ENCODE results near the gene SPATA6. TPM values are rescaled to one million over a fixed set of nuclear protein-coding genes. Genes with fewer than 3 reads are reported as not detected.

Gene SPATA6
- total and polyA plus RNA-seq, 2 donors (not counting 3 experiments of a cell fraction or from before 2014, with no cell fraction given): 0.79 to 4.9 TPM

DNA sequence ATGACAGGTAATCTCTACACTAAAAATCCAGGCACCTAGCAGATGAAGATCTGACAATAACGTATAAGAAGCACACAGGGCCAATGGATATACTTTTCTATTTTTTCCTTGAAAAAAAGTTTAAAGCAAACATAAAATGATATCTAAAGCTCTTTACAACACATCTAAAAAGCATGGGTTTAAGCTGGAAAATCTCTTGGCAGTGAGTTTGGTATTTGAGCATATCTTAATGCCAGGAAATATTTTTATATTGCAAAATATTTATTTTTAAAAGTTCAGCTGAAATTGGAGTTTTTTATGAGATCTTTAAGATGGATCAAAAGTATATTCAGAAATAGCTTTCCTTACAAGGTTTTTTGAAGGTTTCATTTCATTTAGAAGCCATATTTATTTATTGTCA is 209.0 kb downstream of the SPATA6 start:
- Histone ChIP-seq H3K79me2 (ENCODE audit: control insufficient read depth, insufficient read depth, low read length) (no peaks in the 10 kb centered on the region), H3K4me2 (ENCODE audit: insufficient read depth, low read length) (no peak overlapping the region), H3K9me3 (replicated peaks; ENCODE audit: control insufficient read depth, insufficient read depth, low read length) (no peaks in the 10 kb centered on the region), H3K27ac (ENCODE audit: insufficient read depth, low read depth, low read length) (no peak overlapping the region), H3K9me1 (replicated peaks; ENCODE audit: control insufficient read depth, extremely low read depth, insufficient read depth, low read length) (no peaks in the 10 kb centered on the region), H3K36me3 (ENCODE audit: control insufficient read depth in 2 of 2, extremely low read depth in 1 of 2, insufficient read depth in 2 of 2, low read length in 2 of 2) (no peaks in the 10 kb centered on the region), H3K27me3 (ENCODE audit: control insufficient read depth in 2 of 2, insufficient read depth in 2 of 2, low read length in 2 of 2) (no peaks in the 10 kb centered on the region), H3K9ac (replicated peaks; ENCODE audit: extremely low read depth, insufficient read depth, low read length) (no peak overlapping the region), H3K4me1 (ENCODE audit: control insufficient read depth, extremely low read depth, insufficient read depth, low read length) (no peaks in the 10 kb centered on the region), H2AFZ (ENCODE audit: low read depth, low read length) (no peak overlapping the region), H4K20me1 (replicated peaks; ENCODE audit: control insufficient read depth, extremely low read depth, insufficient read depth, low read length) (no peaks in the 10 kb centered on the region), H3K4me3 (replicated peaks in 1 of 3; ENCODE audit: insufficient read depth in 1 of 3, low read depth in 1 of 3, low read length in 3 of 3) (no peak overlapping the region)
- ChIA-PET POLR2A (no interaction called here), CTCF (interaction anchor here (1.2 kb wide), 1 partner anchor 36 kb away, joined by 3 read pairs; no protein-coding TSS in a partner anchor)
- no TSS peak for BruUV-seq (replicated peaks)
- FAIRE-seq (no peak), DNase-seq (ENCODE audit: low read depth, low spot score) (no peak)
- dilution Hi-C loops (cut with MboI; ENCODE audit: extremely low pct_ligation_motif_present, low sequenced_read_pairs): no loop called here
- TF ChIP-seq JUN (IDR thresholded peaks at IDR 0.05; ENCODE audit: borderline replicate concordance, insufficient read depth, insufficient read length, low read depth) (no peak), POLR2AphosphoS5 (IDR thresholded peaks at IDR 0.05; ENCODE audit: insufficient read depth, low read depth, low read length) (no peak)
- intact Hi-C loops (cut with micrococcal nuclease): no loop called here

GRCh38 chr1:48261881-48262400 is 210.1 kb downstream of the SPATA6 start:
- ChIA-PET POLR2A (no interaction called here), CTCF (no interaction called here)
- Histone ChIP-seq H3K4me1 (ENCODE audit: control insufficient read depth, extremely low read depth, insufficient read depth, low read length) (no peaks in the 10 kb centered on the region), H3K9me1 (replicated peaks; ENCODE audit: control insufficient read depth, extremely low read depth, insufficient read depth, low read length) (no peaks in the 10 kb centered on the region), H3K36me3 (ENCODE audit: control insufficient read depth in 2 of 2, extremely low read depth in 1 of 2, insufficient read depth in 2 of 2, low read length in 2 of 2) (no peaks in the 10 kb centered on the region), H3K79me2 (ENCODE audit: control insufficient read depth, insufficient read depth, low read length) (no peaks in the 10 kb centered on the region), H4K20me1 (replicated peaks; ENCODE audit: control insufficient read depth, extremely low read depth, insufficient read depth, low read length) (no peaks in the 10 kb centered on the region), H3K27me3 (ENCODE audit: control insufficient read depth in 2 of 2, insufficient read depth in 2 of 2, low read length in 2 of 2) (no peaks in the 10 kb centered on the region), H3K4me2 (ENCODE audit: insufficient read depth, low read length) (no peak overlapping the region), H2AFZ (ENCODE audit: low read depth, low read length) (no peak overlapping the region), H3K27ac (ENCODE audit: insufficient read depth, low read depth, low read length) (no peak overlapping the region), H3K9ac (replicated peaks; ENCODE audit: extremely low read depth, insufficient read depth, low read length) (no peak overlapping the region), H3K4me3 (replicated peaks in 1 of 3; ENCODE audit: insufficient read depth in 1 of 3, low read depth in 1 of 3, low read length in 3 of 3) (no peak overlapping the region), H3K9me3 (replicated peaks; ENCODE audit: control insufficient read depth, insufficient read depth, low read length) (no peaks in the 10 kb centered on the region)
- intact Hi-C loops (cut with micrococcal nuclease) (no loop called here), dilution Hi-C loops (cut with MboI; ENCODE audit: extremely low pct_ligation_motif_present, low sequenced_read_pairs) (no loop called here)
- TF ChIP-seq MAX (IDR thresholded peaks at IDR 0.05; ENCODE audit: insufficient read depth, insufficient read length): no peak
- TF ChIP-seq FOS (IDR thresholded peaks at IDR 0.05; ENCODE audit: borderline replicate concordance, insufficient read depth, low read length): no peak
- TF ChIP-seq EZH2 (IDR thresholded peaks at IDR 0.05; ENCODE audit: borderline replicate concordance, low read depth, low read length, severe bottlenecking): no peak
- TF ChIP-seq POLR2A (IDR thresholded peaks at IDR 0.05; ENCODE audit: low read depth, low read length): no peak
- TF ChIP-seq CTCF (IDR thresholded peaks at IDR 0.05; ENCODE audit: extremely low read depth in 1 of 2, insufficient read depth in 1 of 2, low read depth in 1 of 2, low read length in 2 of 2): no peak
- DNase-seq (ENCODE audit: low read depth, low spot score) (no peak), FAIRE-seq (no peak)
- BruUV-seq (replicated peaks): no TSS peak
